Coronary artery (tissue), 2 donors: ENCODE results near the gene MYL11.

Source experiments
- DNase-seq: peaks from one replicate; pipeline ENCODE4 v3.0.0-alpha.2; 2017; ENCODE audit warnings: low spot score
- H3K27ac ChIP-seq, 2 donors: fragments of 200-600 bp; sonication (generic); one replicate each; pipeline ENCODE4 v1.5.1; 2016 to 2019
- H3K4me3 ChIP-seq: fragments of 200-600 bp; sonication (generic); 2 replicates; pipeline ENCODE4 v1.5.1; 2016; ENCODE audit warnings: mild to moderate bottlenecking, moderate library complexity
- TF ChIP-seq, protein P1 (sequence below): fragments of 200-600 bp; sonication (generic); IDR thresholded peaks from one replicate; pipeline ENCODE4 v1.5.1; 2019; ENCODE audit warnings: antibody characterized with exemption

MYL11 gene

DNA sequence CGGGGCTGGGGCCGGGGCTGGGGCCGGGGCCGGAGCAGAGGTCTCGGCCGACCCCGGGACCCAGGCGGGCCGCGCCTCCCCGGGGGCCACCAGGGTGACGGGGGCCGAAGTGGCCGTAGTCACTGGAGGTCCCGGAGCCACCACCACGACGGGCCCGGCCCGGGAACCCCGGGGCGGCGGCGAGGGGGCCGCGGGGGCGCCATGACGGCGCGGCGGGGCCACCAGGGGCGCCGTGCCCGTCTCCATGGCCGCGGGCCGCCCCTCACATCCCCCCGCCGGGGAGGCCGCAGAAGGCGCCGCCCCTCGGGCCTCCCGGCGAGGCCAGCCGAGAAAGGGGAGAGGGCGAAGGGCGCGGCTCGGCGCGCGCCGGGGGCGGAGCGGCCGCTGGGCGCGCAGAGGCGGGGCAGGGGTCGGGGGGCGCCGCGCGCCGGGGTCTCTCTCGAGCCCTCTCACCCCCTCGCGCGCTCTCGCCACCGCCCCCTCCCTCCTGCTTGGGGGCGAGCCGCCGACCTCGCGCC is 4.6 kb upstream of the MYL11 start:
- no peak for DNase-seq
- H3K4me3 ChIP-seq: peak overlapping the region; percentile 98
- TF ChIP-seq, protein P1, sequence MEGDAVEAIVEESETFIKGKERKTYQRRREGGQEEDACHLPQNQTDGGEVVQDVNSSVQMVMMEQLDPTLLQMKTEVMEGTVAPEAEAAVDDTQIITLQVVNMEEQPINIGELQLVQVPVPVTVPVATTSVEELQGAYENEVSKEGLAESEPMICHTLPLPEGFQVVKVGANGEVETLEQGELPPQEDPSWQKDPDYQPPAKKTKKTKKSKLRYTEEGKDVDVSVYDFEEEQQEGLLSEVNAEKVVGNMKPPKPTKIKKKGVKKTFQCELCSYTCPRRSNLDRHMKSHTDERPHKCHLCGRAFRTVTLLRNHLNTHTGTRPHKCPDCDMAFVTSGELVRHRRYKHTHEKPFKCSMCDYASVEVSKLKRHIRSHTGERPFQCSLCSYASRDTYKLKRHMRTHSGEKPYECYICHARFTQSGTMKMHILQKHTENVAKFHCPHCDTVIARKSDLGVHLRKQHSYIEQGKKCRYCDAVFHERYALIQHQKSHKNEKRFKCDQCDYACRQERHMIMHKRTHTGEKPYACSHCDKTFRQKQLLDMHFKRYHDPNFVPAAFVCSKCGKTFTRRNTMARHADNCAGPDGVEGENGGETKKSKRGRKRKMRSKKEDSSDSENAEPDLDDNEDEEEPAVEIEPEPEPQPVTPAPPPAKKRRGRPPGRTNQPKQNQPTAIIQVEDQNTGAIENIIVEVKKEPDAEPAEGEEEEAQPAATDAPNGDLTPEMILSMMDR: no peak
- H3K27ac ChIP-seq: peak overlapping the region; percentile 68 to 99

DNA sequence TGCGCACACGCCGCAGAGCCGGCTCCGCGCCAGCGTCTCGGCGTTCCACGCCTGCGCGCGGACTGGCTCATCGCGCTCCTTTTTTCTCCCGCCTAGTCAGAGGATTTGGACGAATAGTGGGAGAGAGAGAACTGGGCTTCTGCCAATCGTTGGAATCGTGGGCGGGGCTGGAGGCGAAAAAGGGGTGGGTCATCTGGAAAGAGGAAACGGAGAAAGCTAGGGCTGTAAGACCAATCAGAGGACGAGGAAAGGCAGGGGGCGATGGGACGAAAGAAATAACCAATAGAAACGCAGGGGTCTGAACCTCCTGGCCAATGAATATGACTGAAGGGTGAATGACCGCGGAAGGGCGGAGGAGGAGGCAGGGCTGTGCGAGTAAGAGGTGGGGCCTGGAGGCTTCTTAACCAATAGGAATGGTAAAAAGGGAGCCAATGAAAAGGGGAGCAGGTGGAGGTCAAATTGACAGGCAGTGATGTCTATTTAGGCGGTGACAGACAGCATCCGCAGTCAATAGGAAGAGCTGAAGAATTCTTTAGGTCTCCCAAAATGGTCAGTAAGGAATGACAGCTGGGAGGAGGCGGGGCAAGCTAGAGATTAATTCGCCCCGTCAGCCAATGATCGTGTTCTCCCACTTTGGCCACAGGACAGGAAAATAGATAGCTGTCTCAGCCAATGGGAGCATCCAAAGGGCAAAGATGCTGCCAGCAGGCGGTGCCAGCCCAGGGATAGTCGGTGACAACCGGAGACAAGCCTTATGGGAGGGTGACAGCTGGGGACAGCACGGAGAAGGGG is 4.0 kb upstream of the MYL11 start, which contains the start of gene TBC1D10B:
TBC1D10B (minus strand) TSS at position 39 of the 792 bp plus-strand sequence. CDS start 311 bp downstream, outside the sequence.
- peak; percentile 100 for DNase-seq
- TF ChIP-seq, protein P1: no peak
- peak within 1 kb of the TSS; percentile 98 for H3K4me3 ChIP-seq
- peak within 1 kb of the TSS; percentile 73 to 99 for H3K27ac ChIP-seq

DNA sequence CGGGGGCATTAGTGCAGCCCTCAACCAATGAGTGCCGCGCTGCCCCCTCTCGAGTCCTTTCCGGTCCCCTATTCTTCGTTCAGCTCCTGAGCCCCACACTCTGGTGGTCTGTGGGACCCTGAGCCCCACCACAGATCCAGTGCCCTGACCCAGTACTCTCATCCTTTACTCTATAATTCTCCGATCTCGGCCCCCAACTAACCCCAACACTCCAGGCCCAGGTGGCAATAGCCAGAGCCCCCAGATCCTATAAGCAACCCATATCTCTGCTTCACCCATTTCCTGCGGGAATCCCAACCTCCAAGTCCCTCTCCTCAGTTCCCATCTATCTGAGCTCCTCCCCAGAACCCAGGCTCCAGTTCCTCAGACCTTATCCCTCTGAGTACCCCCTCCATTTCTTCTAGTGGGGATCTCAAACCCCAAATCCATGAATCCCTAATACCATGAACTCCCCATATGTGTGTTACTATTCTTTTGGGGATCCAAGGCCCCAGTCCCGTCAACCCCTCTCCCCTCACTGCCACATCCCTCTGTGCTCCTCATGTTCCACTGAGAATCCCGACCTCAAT is 3.3 kb upstream of the MYL11 start:
- peak overlapping the region; percentile 75 for H3K4me3 ChIP-seq
- TF ChIP-seq, protein P1: no peak
- DNase-seq: no peak
- H3K27ac ChIP-seq: peak overlapping the region; percentile 73 to 96

DNA sequence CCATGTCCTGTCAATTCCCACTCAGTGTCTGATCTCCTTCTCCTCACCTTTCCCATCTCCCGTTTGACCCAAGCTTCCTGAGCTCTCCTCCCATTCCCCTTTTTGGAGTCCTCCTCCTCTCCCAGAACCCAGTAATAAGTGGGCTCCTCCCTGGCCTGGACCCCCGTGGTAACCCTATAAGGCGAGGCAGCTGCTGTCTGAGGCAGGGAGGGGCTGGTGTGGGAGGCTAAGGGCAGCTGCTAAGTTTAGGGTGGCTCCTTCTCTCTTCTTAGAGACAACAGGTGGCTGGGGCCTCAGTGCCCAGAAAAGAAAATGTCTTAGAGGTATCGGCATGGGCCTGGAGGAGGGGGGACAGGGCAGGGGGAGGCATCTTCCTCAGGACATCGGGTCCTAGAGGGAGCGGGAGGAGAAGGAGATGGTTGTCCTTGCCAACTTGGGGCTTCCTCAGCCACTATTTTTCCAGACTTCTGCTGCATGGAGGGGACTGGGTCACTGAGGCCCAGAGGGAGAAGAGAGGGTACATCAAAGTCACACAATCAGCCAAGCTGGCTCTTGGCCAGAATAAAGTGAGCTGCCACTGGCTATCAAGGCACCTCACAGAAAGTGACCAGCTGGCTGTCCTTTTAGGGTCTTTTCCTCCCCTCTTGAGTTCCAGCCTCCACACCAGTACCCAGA is 2.4 kb upstream of the MYL11 start:
- DNase-seq: no peak
- TF ChIP-seq, protein P1: no peak
- Histone ChIP-seq H3K27ac (peak overlapping the region in 1 of 2 donors; percentile 96), H3K4me3 (no peak overlapping the region)

DNA sequence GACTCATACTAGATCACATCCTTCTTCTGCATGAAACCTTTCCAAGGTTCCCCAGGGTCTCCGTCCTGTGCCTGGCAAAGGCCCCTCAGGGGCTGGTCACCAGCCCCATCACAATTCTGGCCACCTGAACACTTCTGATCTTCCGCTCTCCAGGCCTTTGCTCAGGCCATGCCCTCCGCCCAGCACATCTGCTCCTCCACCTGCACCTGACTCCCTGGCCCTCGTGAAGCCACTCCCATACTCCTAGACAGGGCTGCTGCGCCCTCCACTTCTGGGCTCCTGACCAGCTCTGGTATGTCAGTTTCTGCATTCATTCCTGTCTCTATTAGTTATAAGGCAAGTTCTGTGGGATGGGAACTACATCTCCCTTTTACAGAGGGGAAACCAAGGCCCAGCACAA is 1.9 kb upstream of the MYL11 start:
- Histone ChIP-seq H3K4me3 (no peak overlapping the region), H3K27ac (no peak overlapping the region)
- DNase-seq: no peak
- TF ChIP-seq, protein P1: no peak

DNA sequence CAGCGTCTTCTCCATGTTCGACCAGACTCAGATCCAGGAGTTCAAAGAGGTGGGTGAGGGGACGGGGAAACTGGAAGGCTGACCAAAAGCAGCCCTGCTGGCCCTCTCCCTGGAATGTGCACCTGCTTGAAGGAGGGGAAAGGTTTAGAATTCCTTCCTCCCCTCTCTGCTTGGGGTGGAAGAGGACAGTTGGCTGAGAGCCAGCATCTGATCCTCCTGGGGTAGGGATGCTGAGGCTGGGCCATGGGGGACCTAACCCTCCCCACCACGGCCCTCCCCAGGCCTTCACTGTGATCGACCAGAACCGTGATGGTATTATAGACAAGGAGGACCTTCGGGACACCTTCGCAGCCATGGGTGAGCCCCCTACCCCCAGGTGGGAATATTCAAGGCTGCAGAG is 1.3 kb downstream of the MYL11 start:
- H3K4me3 ChIP-seq: no peak overlapping the region
- TF ChIP-seq, protein P1: no peak
- DNase-seq: peak; percentile 73
- H3K27ac ChIP-seq: no peak overlapping the region
